GM21447 (cell line): Measurements from ENCODE around the gene DENND1A.
A peak's percentile ranks its signal among the peaks of the same experiment; 100 is the strongest.
"Not testable (repeated sequence)": the region's sequence is repeated elsewhere in the genome, so short reads cannot be mapped to it uniquely, and the experiment has no call there.

Experiments used
- ATAC-seq: cut with Tn5 transposase; IDR thresholded peaks from one replicate; pipeline ENCODE4 v1.9.1; 2021; ENCODE audit not compliant: unreplicated experiment

The DENND1A gene

DNA sequence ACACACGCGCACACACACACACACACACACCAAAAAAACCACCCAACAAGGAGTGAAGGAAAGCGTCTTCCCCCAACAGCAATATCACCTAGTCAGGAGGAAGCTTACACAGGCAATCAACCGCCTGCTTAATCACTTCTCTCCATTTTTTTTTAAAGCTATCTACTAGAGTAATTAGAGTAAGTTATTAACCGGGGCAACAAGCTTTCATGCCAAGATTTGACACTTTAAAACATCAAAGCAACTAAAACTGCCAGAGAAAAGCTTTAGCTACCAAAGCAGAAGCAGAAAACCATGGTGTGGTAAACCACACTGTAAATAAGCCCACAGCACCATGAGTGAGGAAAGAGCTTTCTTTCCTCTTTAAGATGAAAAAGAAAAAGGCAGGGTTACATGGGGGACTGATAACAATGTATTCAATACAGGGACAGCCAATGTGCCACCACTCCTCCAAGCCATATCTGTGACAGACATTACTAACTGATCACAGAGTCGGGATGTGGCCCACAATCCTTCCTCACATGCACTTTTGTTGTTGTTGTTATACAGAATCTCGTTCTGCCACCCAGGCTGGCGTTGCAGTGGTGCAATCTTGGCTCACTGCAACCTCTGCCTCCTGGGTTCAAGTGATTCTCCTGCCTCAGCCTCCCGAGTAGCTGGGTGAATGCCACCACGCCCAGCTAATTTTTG lies 291.8 kb downstream of the DENND1A start:
- peak; percentile 66 for ATAC-seq

DNA sequence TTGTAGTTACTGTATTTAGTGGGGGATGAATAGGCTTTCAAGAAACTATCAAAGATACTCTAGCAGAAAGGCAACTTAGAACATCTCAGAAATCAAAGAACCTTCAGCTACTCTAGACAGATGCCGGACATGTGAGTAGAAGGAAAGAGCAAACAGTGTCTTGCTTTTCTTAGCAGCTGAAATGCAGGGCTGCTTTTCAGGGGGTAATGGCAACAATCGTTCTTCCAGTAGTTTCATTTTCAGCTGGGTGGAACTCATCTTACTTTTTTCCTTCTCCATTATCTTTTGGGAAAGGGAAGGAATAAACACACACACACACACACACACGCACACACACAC lies 292.4 kb downstream of the DENND1A start:
- no peak for ATAC-seq

DNA sequence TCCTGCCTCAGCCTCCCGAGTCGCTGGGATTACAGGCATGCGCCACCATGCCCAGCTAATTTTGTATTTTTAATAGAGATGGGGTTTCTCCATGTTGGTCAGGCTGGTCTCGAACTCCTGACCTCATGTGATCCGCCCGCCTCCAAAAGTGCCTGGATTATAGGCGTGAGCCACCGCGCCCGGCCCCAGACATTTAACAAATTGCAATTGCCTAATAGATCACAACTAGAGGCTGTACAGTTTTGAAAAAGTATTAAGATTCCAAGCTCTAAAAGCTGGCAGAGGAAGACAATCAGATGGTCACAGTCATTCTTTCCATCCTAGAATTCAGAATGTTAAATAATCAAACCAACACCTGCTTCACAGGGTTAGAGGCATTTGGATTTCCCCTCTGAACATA lies 293.1 kb downstream of the DENND1A start:
- ATAC-seq: not testable (repeated sequence)

DNA sequence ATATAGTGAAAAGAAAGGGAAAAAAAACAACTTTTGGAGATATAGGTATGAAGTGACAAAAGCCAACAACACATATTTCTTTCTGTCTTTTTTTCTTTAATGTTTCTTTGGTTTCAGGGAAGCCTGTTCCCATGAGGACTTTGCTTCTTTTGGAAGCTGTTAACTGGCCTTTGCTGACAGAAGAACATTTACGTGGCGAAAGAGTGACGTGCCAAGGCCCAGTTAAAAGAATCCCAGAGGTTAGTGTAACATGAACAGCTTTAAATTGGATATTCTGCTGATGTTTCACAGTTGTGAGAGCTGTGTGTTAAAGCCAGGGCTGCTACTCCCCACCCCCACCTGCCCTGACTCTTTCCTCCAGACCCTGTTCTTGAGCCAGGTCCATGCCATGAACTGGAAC lies 298.1 kb downstream of the DENND1A start:
- ATAC-seq: no peak

DNA sequence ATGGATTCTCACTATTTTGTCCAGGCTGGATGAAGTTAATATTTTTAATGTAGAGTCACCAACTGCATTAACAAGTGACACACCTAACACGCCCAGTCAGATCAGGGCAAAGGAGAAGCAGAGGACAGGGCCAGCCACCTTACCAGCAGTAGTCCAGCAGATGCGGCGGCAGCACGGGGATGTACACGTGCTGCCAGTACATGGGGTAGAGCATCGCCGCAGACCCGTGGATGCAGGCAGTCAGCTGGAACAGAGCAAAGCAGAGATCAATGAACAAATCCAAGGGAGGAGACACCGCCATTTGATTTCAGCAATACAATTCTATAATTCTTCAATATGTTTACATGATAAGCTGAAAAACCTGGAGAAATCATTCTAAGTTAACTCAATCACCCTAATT lies 299.7 kb downstream of the DENND1A start:
- no peak for ATAC-seq

DNA sequence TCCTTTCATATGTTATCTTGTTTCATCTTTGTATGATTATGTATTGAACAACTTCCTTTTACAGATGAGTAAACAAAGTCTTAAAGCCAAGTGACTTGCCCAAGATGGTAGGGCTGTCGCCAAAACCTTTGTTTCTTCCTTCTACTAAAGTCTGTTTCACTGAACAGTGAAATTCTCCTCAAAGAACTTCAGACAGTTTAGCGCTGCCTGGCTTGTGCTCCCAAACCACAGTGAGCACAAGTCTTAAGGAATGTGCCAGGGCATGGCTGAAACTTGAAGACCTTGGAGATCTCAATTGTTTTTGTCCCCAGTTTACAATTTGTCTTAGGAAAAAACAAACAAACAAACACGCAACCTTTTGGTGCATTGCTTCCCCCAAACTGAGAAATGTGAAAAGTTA lies 300.4 kb downstream of the DENND1A start:
- no peak for ATAC-seq

DNA sequence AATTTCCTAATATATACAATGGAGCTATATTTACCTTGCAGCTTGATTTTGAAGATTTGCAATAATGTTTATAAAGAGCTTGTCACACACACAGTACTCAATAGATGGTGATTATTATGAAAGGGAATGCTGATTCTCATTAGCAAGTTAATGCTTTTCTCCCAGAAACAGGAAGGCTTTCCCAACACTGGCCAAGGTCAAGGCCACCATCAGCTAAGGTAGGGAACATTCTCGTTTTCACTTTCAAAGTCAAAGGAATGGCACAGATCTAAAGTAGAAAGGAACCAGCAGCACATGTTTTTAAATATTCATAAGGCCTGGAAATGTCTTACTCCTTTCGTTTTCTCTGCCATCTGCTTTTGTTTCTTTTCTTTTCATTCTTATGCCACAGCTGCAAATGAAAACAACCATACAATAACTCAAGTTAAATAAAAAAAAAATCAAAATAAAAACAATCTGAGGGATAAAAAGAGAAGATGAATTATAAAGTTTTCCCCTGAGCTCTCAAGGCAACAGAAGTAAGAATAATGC lies 307.1 kb downstream of the DENND1A start:
- no peak for ATAC-seq

DNA sequence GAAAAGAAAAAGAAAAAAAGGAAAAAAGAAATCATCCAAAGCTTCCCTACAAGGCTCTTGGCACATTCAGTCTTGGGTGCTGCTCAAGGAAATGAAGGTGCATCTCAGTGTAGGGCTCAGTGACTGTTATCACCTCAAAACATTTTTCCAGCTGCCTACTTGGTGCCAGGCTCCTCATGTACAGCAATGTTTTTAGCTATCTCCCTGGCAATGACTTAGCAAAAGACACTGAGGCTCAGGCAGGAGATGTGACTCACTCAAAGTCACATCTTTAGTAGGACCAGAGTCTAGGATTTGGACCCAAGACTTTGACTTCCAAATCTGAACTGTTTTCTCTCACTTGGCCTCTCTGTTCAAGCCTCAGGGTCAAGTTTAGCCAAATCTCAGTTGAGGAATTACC lies 309.7 kb downstream of the DENND1A start:
- no peak for ATAC-seq

DNA sequence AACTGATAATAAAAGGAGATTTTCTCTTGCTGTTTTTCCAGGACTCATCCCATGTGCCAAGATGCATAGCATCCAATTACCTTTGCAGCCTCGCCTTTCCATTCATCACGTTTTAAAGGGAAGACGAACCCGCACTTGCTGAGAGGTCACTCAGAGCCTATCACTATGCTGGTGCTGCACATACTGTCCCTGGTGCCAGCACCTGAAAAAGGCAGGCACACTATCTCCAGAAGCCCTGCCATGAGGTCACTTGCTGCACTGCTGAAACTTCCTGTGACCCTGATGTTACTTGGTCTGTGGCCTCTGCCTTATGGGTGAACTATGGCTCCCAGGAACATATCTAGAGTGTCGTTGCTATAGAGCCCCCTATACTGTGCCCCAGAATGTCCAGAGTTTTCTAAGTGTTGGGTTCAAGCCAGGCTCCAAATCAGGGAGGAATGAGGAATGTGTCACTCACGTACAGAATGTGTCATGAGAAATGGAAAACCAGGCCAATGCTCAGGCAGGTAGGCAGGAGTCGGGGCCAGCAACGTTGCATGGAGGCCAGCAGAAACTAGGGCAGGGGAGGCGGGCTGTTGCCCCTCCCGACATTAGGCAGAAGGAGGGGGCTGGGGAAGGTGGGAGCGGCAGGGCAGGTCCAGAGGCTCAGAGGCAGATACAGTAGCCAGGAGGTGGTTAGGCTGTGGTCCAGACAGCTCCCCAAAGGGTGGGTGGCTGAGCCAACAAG lies 311.8 kb downstream of the DENND1A start:
- ATAC-seq: no peak

DNA sequence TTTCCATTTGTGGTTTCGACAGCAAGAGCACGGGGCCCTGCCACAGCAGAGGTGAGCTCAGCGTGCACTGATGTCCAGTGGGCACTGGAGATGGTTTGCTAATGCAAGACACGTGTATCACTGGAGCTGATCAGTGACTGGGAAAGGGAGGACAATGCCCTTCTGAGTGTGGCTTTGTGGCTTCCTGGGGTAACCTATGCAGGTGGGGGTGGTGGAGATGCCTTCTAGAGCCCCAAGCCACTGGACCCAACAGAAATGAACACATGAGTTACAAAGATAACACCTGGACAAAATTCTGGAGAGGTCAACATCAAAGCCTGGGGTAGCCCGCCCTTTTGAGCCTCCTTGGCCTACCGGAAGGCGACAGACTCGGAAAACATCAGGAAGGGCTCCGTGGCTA lies 312.6 kb downstream of the DENND1A start:
- no peak for ATAC-seq

DNA sequence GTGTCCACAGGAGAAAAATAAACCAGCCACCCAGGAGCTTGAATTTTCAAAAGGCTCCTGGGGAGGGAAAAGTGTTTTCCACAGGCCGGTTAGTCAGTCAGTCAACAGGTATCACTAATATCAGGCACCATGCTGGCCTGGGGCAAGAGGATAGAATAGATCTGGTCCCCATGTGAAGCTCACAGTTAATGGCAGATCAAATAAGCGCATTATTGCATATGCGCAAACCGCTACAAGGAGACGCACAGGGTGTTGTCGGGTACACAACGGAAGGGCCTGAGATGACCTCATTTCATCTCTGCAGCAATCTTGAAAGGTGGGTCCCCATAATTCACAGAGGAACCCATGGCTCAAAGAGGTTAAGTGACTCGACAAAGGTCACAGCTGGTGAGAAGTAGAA lies 313.2 kb downstream of the DENND1A start:
- ATAC-seq: no peak

DNA sequence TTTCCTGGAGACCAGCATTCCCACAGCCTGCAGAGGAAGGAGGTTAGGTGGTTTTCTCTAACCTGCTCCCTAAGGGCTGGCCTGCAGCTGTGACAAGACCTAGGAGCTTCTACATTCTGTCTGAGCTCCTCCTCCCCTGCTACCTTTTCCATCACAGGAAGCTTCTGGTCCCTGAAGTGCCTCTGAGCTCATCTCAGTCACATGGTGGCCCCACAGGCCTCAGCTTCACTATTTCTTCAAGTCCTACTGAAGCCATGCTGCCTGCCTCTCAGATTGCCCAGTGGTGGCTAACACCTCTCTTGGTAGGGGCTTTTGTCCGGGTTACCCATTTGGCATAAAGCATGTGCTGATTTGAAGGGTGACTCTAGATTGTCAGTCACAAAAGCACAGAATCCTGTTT lies 314.5 kb downstream of the DENND1A start:
- no peak for ATAC-seq

DNA sequence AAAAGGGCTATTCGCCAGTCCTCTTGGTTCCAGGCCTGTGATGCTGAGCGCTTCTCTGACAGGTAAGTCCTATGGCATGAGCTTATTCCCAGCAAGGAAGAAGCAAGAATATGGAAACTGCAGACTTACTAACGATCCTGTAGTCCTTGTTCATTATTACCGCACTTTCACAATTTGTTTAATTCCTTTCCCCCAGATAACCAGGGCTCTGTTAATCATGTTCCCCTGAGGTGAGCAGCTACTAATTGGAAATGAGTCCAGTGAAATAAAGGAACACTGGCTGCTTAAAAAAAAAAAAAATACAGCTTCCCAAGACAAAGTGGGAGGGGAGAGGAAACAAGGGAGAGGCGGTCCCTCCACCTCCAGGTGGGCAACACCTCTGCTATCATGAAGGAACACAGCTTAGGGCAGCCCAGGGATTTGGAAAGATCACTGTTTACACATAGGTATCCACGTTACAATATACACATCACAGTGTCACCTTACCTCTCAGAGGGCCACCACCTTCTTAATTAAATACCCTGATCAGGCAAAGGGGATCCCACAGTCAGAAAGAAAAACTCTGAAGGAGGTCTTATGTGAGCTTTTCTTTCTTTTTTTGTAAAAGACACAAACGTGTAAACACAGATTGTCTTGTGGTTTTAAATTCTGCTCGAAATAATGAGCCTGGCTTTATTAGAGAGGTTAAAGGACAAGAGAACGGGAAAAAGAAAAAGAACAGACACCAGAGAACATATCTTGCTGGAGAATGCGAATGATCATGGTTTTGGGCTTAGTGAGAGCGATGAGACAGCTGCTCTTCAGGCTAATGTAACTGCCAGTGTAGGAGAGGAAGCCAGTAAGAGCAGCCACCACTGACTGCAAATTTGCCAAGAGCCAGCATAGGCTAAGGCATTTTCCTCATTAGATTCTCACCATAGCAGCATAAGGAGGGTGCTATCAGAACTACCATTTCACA lies 315.3 kb downstream of the DENND1A start:
- ATAC-seq: no peak

DNA sequence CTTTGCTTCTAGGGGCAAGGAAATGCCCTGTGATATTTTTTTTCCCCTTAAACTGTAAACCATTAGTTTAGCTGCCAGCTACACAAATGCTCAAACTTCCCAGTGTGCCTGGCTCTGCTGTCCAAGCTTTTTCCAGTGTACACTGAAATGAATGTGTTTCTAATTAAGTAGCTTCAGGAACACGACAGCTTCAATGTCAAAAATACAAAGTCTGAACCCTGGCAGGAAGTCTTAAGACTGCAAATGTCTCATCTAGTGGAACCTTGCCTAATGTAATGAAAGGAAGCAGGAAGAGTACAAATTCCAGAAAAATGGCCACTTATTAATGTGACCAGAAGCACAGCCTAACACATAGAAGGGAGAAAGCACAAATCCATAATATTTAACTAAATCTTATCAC lies 318.7 kb downstream of the DENND1A start:
- ATAC-seq: no peak

DNA sequence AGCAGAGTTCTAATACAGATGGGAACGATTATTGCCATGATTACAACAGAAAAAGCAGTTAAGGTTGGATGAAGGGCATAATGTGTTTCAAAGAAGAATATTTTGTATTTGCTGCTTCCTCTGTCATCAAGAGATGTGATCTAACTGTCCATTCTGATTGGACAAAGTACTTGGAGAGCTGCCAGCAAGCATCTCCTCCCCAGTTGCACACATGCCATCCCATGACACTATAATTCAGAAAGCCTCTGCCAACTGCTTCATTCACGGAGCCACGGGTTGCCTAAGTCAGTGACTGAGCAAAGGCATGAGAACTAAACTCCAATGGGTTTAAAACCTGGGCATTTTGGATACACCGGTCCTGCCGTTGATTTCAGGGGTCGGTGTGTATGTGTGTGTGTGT lies 320.1 kb downstream of the DENND1A start:
- no peak for ATAC-seq

DNA sequence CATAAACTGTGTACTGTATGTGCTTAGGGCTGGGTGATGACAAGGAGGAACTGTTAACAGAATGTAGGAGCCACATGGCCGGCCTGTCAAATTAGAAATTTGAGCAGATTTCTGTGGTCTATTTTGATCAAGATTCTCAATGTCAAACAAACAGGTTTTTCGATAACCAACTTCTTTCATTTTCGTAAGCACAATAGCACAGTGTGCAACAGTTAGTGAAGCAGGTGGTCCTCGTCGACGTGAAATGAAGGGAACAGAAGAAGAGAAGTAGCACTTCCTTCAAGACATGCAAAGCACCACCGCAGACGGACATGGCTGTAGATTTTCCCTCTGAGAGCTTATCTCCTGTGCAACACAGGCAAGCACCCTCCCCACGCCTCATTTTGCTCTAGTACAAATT lies 321.8 kb downstream of the DENND1A start:
- peak; percentile 96 for ATAC-seq

DNA sequence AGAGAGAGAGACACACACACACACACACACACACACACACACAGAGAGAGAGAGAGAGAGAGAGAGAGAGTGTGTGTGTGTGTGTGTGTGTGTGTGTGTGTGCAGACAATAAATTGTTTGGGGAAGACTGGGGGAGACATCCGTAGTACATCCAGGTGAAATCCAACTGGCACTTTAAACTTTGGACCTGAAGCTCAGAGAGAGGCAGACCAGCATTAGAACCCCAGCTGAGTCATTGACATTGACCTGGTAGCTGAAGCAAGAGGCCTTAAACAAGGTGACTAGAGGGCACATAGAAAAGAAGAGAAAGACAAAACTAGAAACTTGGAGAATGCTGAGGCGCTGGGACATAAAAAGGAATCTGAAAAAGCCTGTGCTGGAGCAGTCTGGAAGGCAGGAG lies 322.4 kb downstream of the DENND1A start:
- ATAC-seq: no peak

DNA sequence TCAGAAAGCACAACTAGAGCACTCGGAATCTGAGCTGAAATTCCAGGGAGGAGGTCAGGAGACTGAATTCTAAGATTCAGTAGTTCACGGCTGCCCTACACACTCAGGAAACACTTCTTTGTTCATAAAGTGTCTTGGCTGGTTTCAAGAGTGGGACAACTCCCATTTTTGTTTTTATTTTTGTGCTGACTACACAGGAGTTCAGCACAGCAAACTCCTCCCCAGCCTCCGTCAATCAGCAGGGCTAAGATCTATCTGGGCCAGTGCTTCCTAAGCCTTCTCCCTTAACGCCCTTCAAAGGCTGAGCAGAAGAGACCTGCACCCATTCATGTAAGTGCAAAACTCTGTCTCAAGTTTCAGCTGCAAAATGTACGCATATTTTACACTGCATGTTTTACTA lies 323.8 kb downstream of the DENND1A start:
- no peak for ATAC-seq

DNA sequence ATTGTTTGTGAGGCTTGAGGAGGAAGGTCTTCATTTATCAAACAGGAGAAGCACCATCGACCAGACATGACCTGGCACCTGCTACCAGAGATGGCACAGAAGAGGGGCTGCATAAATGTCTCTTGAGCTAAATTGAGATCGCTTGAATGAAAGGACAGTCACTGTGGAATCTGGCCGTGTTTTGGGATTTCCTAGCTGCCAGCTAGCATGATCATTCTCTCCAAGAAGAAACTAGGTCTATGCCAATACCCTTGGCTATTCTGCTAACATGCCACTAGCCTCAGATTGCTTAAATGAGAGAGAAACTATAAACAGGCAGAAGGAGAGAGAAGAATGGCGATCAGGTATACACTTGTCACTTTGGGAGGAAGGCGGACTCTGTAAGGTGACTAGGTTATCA lies 324.6 kb downstream of the DENND1A start:
- ATAC-seq: no peak

DNA sequence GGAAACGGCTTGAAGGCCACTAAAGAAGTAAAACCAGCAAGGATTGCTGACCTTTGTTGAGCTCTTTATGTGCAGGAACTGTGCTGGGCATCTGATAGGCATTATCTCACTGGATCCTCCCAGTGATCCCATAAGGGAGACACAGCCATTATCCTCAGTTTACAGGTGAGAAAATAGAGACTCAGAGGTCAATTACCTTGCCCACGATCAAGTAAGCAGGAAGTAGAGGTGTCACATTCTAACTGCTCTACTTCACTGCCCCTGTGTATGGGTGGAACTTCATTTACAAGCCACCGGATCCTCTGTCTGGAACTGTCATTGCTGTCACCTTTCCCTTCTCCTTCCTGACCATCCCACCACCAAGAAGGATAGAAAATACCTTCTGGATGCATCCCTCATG lies 325.1 kb downstream of the DENND1A start:
- no peak for ATAC-seq

DNA sequence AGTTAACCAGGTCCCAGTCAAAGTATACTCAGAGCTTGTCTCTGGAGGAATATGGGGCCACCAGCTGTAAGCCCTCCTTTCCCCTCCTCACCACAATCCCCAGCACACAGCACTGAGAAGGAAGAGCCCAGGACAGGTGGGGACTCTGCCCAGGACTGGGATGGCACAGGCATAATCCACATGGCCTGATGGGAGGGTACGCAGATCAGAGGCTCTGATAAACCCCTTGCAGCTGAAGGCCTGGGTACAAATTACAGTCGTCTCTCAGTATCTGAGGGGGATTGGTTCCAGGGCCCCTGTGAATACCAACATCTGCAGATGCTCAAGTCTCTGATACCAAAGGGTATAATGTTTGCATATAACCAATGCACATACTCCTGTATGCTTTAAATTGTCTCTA lies 328.1 kb downstream of the DENND1A start:
- no peak for ATAC-seq

DNA sequence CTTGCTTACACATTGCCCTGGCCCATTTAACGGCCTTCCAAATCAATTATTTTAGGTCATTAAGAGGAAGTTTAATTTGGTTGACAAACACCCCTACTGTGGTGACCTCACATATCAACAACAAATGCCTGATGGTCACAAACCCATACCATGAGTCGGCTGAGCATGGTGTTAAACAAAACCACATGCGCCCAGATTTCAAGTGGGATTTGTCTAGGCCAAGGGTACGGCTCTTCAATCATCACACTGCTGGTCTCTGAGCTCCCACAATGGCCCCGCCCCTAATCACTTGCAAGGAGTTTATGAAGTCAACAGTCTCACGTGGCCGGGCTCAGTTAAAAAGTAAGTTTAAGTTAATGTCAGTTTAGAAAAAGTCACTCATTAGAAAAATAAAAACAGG lies 330.1 kb downstream of the DENND1A start:
- no peak for ATAC-seq
